GM23248 (cell line): ENCODE results near the gene MYO1E. TPM values are rescaled to one million over a fixed set of nuclear protein-coding genes. Genes with fewer than 3 reads are reported as not detected.

Experiments
- DNase-seq: peaks from one replicate; pipeline ENCODE4 v3.0.0-alpha.2; 2015
- H2AFZ ChIP-seq: fragments of 200-600 bp; sonication (generic); 2 replicates; pipeline ENCODE4 v1.6.1; 2016; ENCODE audit warnings: antibody characterized with exemption
- H3F3A ChIP-seq: fragments of 200-600 bp; sonication (generic); 2 replicates; pipeline ENCODE4 v1.6.1; 2016; ENCODE audit warnings: mild to moderate bottlenecking, antibody characterized with exemption, mixed run types; ENCODE audit not compliant: insufficient read depth
- H3K27ac ChIP-seq: fragments of 200-600 bp; sonication (generic); 2 replicates; pipeline ENCODE4 v1.5.1; 2016; ENCODE audit warnings: mild to moderate bottlenecking
- H3K27me3 ChIP-seq: fragments of 200-600 bp; sonication (generic); replicated peaks from 2 replicates; pipeline ENCODE4 v1.6.1; 2016; ENCODE audit warnings: mild to moderate bottlenecking; ENCODE audit not compliant: insufficient read depth
- H3K36me3 ChIP-seq: fragments of 200-600 bp; sonication (generic); 2 replicates; pipeline ENCODE4 v1.6.1; 2016; ENCODE audit warnings: low read depth, mild to moderate bottlenecking
- H3K4me1 ChIP-seq: fragments of 200-600 bp; sonication (generic); 2 replicates; pipeline ENCODE4 v1.6.1; 2016; ENCODE audit warnings: mild to moderate bottlenecking; ENCODE audit not compliant: insufficient read depth
- H3K4me2 ChIP-seq: fragments of 200-600 bp; sonication (generic); one replicate; pipeline ENCODE4 v1.6.1; 2016; ENCODE audit warnings: mild to moderate bottlenecking; ENCODE audit not compliant: unreplicated experiment
- H3K4me3 ChIP-seq: fragments of 200-600 bp; sonication (generic); 2 replicates; pipeline ENCODE4 v1.5.1; 2016; ENCODE audit warnings: mild to moderate bottlenecking
- H3K79me2 ChIP-seq: fragments of 200-600 bp; sonication (generic); 2 replicates; pipeline ENCODE4 v1.6.1; 2016; ENCODE audit warnings: mild to moderate bottlenecking; ENCODE audit not compliant: insufficient read depth
- H3K9ac ChIP-seq: fragments of 200-600 bp; sonication (generic); 2 replicates; pipeline ENCODE4 v1.6.1; 2016; ENCODE audit warnings: mild to moderate bottlenecking
- H3K9me2 ChIP-seq: fragments of 200-600 bp; sonication (generic); 2 replicates; pipeline ENCODE4 v1.6.1; 2016; ENCODE audit warnings: mixed run types, mild to moderate bottlenecking, moderate library complexity; ENCODE audit not compliant: insufficient read depth
- H3K9me3 ChIP-seq: fragments of 200-600 bp; sonication (generic); one replicate; pipeline ENCODE4 v1.6.1; 2017; ENCODE audit warnings: low read depth
- H4K20me1 ChIP-seq: fragments of 200-600 bp; sonication (generic); 2 replicates; pipeline ENCODE4 v1.6.0; 2016; ENCODE audit not compliant: insufficient read depth
- EZH2 ChIP-seq: fragments of 200-600 bp; sonication (generic); IDR thresholded peaks from 2 replicates; pipeline ENCODE4 v1.6.1; 2018; ENCODE audit warnings: antibody characterized with exemption, mild to moderate bottlenecking; ENCODE audit not compliant: insufficient read depth, poor library complexity, severe bottlenecking
- EZH2phosphoT487 ChIP-seq: fragments of 200-600 bp; sonication (generic); IDR thresholded peaks from 2 replicates; pipeline ENCODE4 v1.6.1; 2018; ENCODE audit warnings: antibody characterized with exemption, moderate library complexity, mild to moderate bottlenecking, low read depth; ENCODE audit not compliant: insufficient read depth
- WGBS, 2 experiments: methylation state at CpG; one replicate each; pipeline ENCODE4 v1.1.6; 2015 to 2017; ENCODE audit warnings: low lambda C conversion rate in 2 of 2, low coverage in 1 of 2; ENCODE audit errors: missing lambda C conversion rate in 2 of 2; 5-methylcytosine and 5-hydroxymethylcytosine counted together
- in situ Hi-C: fragments of 300-500 bp; cut with MboI; formaldehyde crosslinking; loops from 2 replicates; pipeline ENCODE4 v1.15.0; 2020
- polyA plus RNA-seq: library from polyadenylated mRNA; unstranded; fragments of >200 nt; fragmentation: Nextera tagmentation; extraction: Ambion mirVana; gene quantifications from 2 replicates; pipeline ENCODE4 v1.2.1, GENCODE V29; 2016
- total RNA-seq: library from RNA; depleted of rRNA; stranded (reverse); fragments of >200 nt; shearing (Covaris generic); gene quantifications from 2 replicates; pipeline ENCODE4 v1.2.3, GENCODE V29; 2014

MYO1E gene
- total and polyA plus RNA-seq, 2 experiments from 2014 or later, result 155 to 190 TPM

DNA sequence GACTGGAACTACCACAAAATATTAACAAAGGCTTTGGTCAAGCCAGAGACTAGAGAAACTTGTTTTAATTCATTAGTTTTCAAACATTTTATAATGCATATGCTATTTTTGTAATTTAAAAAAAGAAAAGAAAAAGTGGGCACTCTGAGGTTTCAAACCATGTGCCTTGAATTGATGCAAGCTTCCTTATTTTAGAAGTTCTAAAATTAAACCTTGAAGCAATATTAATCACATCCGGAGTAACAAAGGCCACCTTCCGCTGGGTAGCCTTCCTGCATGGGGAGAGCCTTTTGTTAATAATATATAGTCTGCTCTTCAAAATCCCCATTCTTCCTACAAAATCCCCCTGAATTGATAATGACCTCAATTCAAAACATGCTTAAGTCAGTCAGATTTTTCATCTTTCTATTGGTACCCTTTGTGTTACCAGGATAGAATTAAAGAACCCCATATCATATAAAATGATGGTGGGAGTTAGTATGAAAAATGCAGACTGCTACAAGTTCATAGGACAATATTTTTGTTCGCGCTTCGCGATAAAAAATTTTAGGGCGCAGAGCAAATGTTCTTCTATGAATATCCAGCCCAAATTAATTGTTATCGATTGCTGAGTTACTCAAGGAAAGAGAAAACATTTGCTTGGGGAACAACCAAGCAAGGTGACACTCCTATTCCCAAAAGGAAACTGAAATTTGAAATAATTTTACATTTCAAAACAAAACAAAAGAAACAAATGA lies 135.4 kb downstream of the MYO1E start:
- in situ Hi-C loops, result no loop called here
- no peak overlapping the region for H3K4me3 ChIP-seq
- WGBS, 2 experiments, result 80 to 83% methylated on average over 8 of the region's 8 CpGs
- no peaks in the 10 kb centered on the region for H3K9me2 ChIP-seq
- H2AFZ ChIP-seq, result no peak overlapping the region
- H3F3A ChIP-seq, result peaks cover 31% of the 10 kb centered on the region
- peak; percentile 21 for DNase-seq
- peaks cover 20% of the 10 kb centered on the region for H3K4me1 ChIP-seq
- no peaks in the 10 kb centered on the region for H4K20me1 ChIP-seq
- H3K27ac ChIP-seq, result no peak overlapping the region
- peaks cover 20% of the 10 kb centered on the region for H3K36me3 ChIP-seq
- H3K27me3 ChIP-seq, result no peaks in the 10 kb centered on the region
- H3K4me2 ChIP-seq, result no peak overlapping the region
- TF ChIP-seq EZH2phosphoT487 (no peak), EZH2 (no peak)
- H3K9ac ChIP-seq, result no peak overlapping the region
- H3K79me2 ChIP-seq, result peaks cover 56% of the 10 kb centered on the region
- no peaks in the 10 kb centered on the region for H3K9me3 ChIP-seq

GRCh38 chr15:59236394-59236793 lies 136.3 kb downstream of the MYO1E start:
- no peak overlapping the region for H3K4me2 ChIP-seq
- in situ Hi-C loops, result no loop called here
- H3F3A ChIP-seq, result peaks cover 39% of the 10 kb centered on the region
- no peaks in the 10 kb centered on the region for H3K9me2 ChIP-seq
- no peak overlapping the region for H3K27ac ChIP-seq
- no peak for DNase-seq
- H3K9me3 ChIP-seq, result no peaks in the 10 kb centered on the region
- H2AFZ ChIP-seq, result no peak overlapping the region
- WGBS, 2 experiments, result 98 to 100% methylated on average over 1 of the region's 1 CpG
- no peaks in the 10 kb centered on the region for H4K20me1 ChIP-seq
- peaks cover 19% of the 10 kb centered on the region for H3K36me3 ChIP-seq
- peaks cover 56% of the 10 kb centered on the region for H3K79me2 ChIP-seq
- H3K4me1 ChIP-seq, result peaks cover 25% of the 10 kb centered on the region
- H3K4me3 ChIP-seq, result no peak overlapping the region
- H3K9ac ChIP-seq, result no peak overlapping the region
- TF ChIP-seq EZH2phosphoT487 (no peak), EZH2 (no peak)
- H3K27me3 ChIP-seq, result no peaks in the 10 kb centered on the region

DNA sequence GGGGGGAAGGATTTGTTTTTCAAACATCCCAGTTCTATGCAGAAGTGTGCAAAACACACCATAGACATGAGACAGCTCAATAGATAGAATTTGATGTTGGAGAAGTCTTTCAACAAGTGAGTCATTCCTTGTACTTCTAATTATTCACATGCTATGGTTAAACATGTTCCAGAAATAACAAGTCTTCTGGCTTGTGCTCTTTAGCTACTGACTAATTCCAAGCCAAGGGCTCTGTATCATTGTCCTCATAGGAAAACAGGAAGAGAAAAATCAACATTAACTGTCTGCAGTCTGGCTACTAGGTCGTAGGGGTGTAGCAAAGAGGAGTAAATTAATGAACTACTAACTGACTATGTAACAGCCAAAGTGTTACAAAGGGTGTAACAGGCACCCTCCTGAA lies 140.2 kb downstream of the MYO1E start:
- H3K9ac ChIP-seq, result no peak overlapping the region

GRCh38 chr15:59230531-59231055 lies 142.1 kb downstream of the MYO1E start:
- 82 to 92% methylated on average over 2 of the region's 2 CpGs for WGBS, 2 experiments
- in situ Hi-C loops, result no loop called here
- H3K4me1 ChIP-seq, result peaks cover 12% of the 10 kb centered on the region
- no peaks in the 10 kb centered on the region for H3K9me3 ChIP-seq
- H3K27me3 ChIP-seq, result no peaks in the 10 kb centered on the region
- TF ChIP-seq EZH2phosphoT487 (no peak), EZH2 (no peak)
- no peak overlapping the region for H3K27ac ChIP-seq
- no peaks in the 10 kb centered on the region for H4K20me1 ChIP-seq
- no peak overlapping the region for H3K9ac ChIP-seq
- H2AFZ ChIP-seq, result no peak overlapping the region
- no peaks in the 10 kb centered on the region for H3K9me2 ChIP-seq
- peaks cover 12% of the 10 kb centered on the region; the same call in 1 of the 2 replicates for H3K79me2 ChIP-seq
- no peak for DNase-seq
- H3F3A ChIP-seq, result peaks cover 17% of the 10 kb centered on the region
- peaks cover 55% of the 10 kb centered on the region for H3K36me3 ChIP-seq
- H3K4me3 ChIP-seq, result no peak overlapping the region
- H3K4me2 ChIP-seq, result no peak overlapping the region

More for the DNA sequence above, 140.2 kb downstream of the MYO1E start:
- Histone ChIP-seq H3K27me3 (no peaks in the 10 kb centered on the region), H2AFZ (no peak overlapping the region), H3F3A (peaks cover 32% of the 10 kb centered on the region), H3K9me2 (no peaks in the 10 kb centered on the region), H3K4me1 (peaks cover 22% of the 10 kb centered on the region), H3K4me3 (peak overlapping the region; percentile 19; the same call in 1 of the 2 replicates), H3K9me3 (no peaks in the 10 kb centered on the region), H3K27ac (peak overlapping the region; percentile 57), H3K4me2 (peak overlapping the region; percentile 65), H4K20me1 (no peaks in the 10 kb centered on the region), H3K79me2 (peaks cover 28% of the 10 kb centered on the region), H3K36me3 (peaks cover 41% of the 10 kb centered on the region)
- DNase-seq, result peak; percentile 93
- no peak for TF ChIP-seq EZH2
- peak; percentile 72; the same call in 1 of the 2 replicates for TF ChIP-seq EZH2phosphoT487
- in situ Hi-C loops, result no loop called here
- 0 to 3% methylated on average over 1 of the region's 1 CpG for WGBS, 2 experiments
